Suprapubic skin (tissue), 4 donors: ENCODE data around the gene TNIK. TPM values are rescaled to one million over a fixed set of nuclear protein-coding genes. Genes with fewer than 3 reads are reported as not detected.

Source experiments
- DNase-seq, 2 donors: peaks; one replicate each; pipeline ENCODE4 v3.0.0-alpha.2; 2019; ENCODE audit warnings: low spot score in 2 of 2
- H3K27ac ChIP-seq: fragments of 200-600 bp; sonication (generic); one replicate; pipeline ENCODE4 v1.5.1; 2019
- H3K27me3 ChIP-seq: fragments of 200-600 bp; sonication (generic); one replicate; pipeline ENCODE4 v1.5.1; 2019
- H3K36me3 ChIP-seq: fragments of 200-600 bp; sonication (generic); one replicate; pipeline ENCODE4 v1.5.1; 2019
- H3K4me1 ChIP-seq: fragments of 200-600 bp; sonication (generic); one replicate; pipeline ENCODE4 v1.5.1; 2019
- H3K4me3 ChIP-seq: fragments of 200-600 bp; sonication (generic); one replicate; pipeline ENCODE4 v1.5.1; 2019; ENCODE audit warnings: mild to moderate bottlenecking
- H3K9me3 ChIP-seq: fragments of 200-600 bp; sonication (generic); one replicate; pipeline ENCODE4 v1.5.1; 2019
- CTCF ChIP-seq, 2 donors: fragments of 200-600 bp in 1 of 2; fragments of 450-650 bp in 1 of 2; sonication (generic) in 1 of 2; IDR thresholded peaks; one replicate each; pipeline ENCODE4 v1.5.1; 2016 to 2019; ENCODE audit warnings: antibody characterized with exemption in 2 of 2, mild to moderate bottlenecking in 1 of 2, moderate library complexity in 1 of 2
- EP300 ChIP-seq: sonication (generic); formaldehyde crosslinking; IDR thresholded peaks from one replicate; pipeline ENCODE4 v1.6.1; 2017; ENCODE audit warnings: antibody characterized with exemption
- POLR2A ChIP-seq, 2 donors: fragments of 450-650 bp; IDR thresholded peaks; one replicate each; pipeline ENCODE4 v1.6.1; 2017; ENCODE audit warnings: antibody characterized with exemption in 2 of 2, mild to moderate bottlenecking in 2 of 2, moderate library complexity in 2 of 2
- POLR2AphosphoS5 ChIP-seq, 3 donors: sonication (generic); formaldehyde crosslinking; IDR thresholded peaks; one replicate each; pipeline ENCODE4 v1.6.1; 2017; ENCODE audit warnings: antibody characterized with exemption in 3 of 3
- WGBS: methylation state at CpG from one replicate; pipeline ENCODE4 v1.1.5; 2018; 5-methylcytosine and 5-hydroxymethylcytosine counted together
- total RNA-seq, 4 donors: library from RNA; depleted of rRNA; stranded (reverse); fragments of >200 nt; gene quantifications; one replicate each; pipeline ENCODE4 v1.1.0, GENCODE V29; 2016

Gene TNIK
- total RNA-seq, 4 donors from 2014 or later = 2.0 to 4.3 (median 3.1) TPM

GRCh38 chr3:171419457-171419856, 40.7 kb downstream of the TNIK start:
- TF ChIP-seq POLR2A (IDR thresholded peaks at IDR 0.05) (no peak), EP300 (no peak), POLR2AphosphoS5 (IDR thresholded peaks at IDR 0.05) (no peak), CTCF (IDR thresholded peaks at IDR 0.05) (no peak)
- Histone ChIP-seq H3K9me3 (no peaks in the 10 kb centered on the region), H3K36me3 (no peaks in the 10 kb centered on the region), H3K27me3 (no peaks in the 10 kb centered on the region), H3K4me1 (no peaks in the 10 kb centered on the region), H3K27ac (no peak overlapping the region), H3K4me3 (no peak overlapping the region)
- no peak for DNase-seq
- 63% methylated on average over 3 of the region's 3 CpGs for WGBS

- Histone ChIP-seq H3K9me3 (no peaks in the 10 kb centered on the region), H3K27ac (no peak overlapping the region), H3K4me1 (no peaks in the 10 kb centered on the region), H3K36me3 (no peaks in the 10 kb centered on the region), H3K4me3 (no peak overlapping the region), H3K27me3 (no peaks in the 10 kb centered on the region)
- WGBS = 77% methylated on average over 3 of the region's 3 CpGs
- DNase-seq = no peak
- TF ChIP-seq EP300 (no peak), POLR2A (IDR thresholded peaks at IDR 0.05) (no peak), CTCF (IDR thresholded peaks at IDR 0.05) (no peak), POLR2AphosphoS5 (IDR thresholded peaks at IDR 0.05) (no peak)
Observed at GRCh38 chr3:171417813-171418212, 42.4 kb downstream of the TNIK start.

- WGBS = 84% methylated on average over 1 of the region's 1 CpG
- no peak for TF ChIP-seq CTCF (IDR thresholded peaks at IDR 0.05)
- TF ChIP-seq POLR2AphosphoS5 (IDR thresholded peaks at IDR 0.05) = no peak
- no peak for TF ChIP-seq EP300
- H3K36me3 ChIP-seq = no peaks in the 10 kb centered on the region
Observed at GRCh38 chr3:171417137-171417536, 43.1 kb downstream of the TNIK start.

GRCh38 chr3:171416666-171417065, 43.5 kb downstream of the TNIK start:
- Histone ChIP-seq H3K27me3 (no peaks in the 10 kb centered on the region), H3K9me3 (no peaks in the 10 kb centered on the region), H3K4me3 (no peak overlapping the region), H3K4me1 (no peaks in the 10 kb centered on the region), H3K27ac (no peak overlapping the region), H3K36me3 (no peaks in the 10 kb centered on the region)
- DNase-seq = no peak
- TF ChIP-seq POLR2AphosphoS5 (IDR thresholded peaks at IDR 0.05) = no peak
- TF ChIP-seq POLR2A (IDR thresholded peaks at IDR 0.05) = no peak
- no peak for TF ChIP-seq EP300
- no peak for TF ChIP-seq CTCF (IDR thresholded peaks at IDR 0.05)
- WGBS = 76% methylated on average over 2 of the region's 2 CpGs

More at GRCh38 chr3:171417137-171417536, 43.1 kb downstream of the TNIK start:
- Histone ChIP-seq H3K9me3 (no peaks in the 10 kb centered on the region), H3K27ac (no peak overlapping the region), H3K27me3 (no peaks in the 10 kb centered on the region), H3K4me3 (no peak overlapping the region), H3K4me1 (no peaks in the 10 kb centered on the region)
- DNase-seq = no peak

- WGBS = 82% methylated on average over 5 of the region's 5 CpGs
- no peaks in the 10 kb centered on the region for H3K9me3 ChIP-seq
- H3K4me3 ChIP-seq = no peak overlapping the region
- no peaks in the 10 kb centered on the region for H3K27me3 ChIP-seq
- H3K36me3 ChIP-seq = no peaks in the 10 kb centered on the region
- TF ChIP-seq EP300 (no peak), POLR2AphosphoS5 (IDR thresholded peaks at IDR 0.05) (no peak), CTCF (IDR thresholded peaks at IDR 0.05) (no peak), POLR2A (IDR thresholded peaks at IDR 0.05) (no peak)
- no peaks in the 10 kb centered on the region for H3K4me1 ChIP-seq
- DNase-seq = no peak
- no peak overlapping the region for H3K27ac ChIP-seq
Observed at GRCh38 chr3:171416061-171416460, 44.1 kb downstream of the TNIK start.
